Measurements from ENCODE around the gene PPFIA1.

DNA sequence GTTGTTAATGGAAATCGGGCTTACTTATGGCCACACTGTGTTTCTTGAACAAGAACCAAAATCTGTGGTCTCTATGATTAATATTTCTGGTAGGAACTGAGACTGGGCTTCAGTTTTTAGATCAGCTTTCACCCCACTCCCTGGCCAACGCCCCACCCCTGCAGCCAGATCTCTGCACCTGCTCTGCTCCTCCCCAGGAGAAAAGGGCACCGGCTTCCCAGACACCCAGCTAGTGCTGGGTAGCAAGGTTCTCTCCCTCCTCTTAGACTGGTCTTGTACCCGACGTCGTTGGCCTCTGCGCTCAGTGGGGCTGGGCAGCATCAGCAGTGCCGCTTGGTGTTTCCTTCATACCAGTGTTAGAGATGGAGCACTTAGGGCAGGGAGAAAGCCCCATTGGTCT is 110.9 kb downstream of the PPFIA1 start:
- TF ChIP-seq, protein P1, sequence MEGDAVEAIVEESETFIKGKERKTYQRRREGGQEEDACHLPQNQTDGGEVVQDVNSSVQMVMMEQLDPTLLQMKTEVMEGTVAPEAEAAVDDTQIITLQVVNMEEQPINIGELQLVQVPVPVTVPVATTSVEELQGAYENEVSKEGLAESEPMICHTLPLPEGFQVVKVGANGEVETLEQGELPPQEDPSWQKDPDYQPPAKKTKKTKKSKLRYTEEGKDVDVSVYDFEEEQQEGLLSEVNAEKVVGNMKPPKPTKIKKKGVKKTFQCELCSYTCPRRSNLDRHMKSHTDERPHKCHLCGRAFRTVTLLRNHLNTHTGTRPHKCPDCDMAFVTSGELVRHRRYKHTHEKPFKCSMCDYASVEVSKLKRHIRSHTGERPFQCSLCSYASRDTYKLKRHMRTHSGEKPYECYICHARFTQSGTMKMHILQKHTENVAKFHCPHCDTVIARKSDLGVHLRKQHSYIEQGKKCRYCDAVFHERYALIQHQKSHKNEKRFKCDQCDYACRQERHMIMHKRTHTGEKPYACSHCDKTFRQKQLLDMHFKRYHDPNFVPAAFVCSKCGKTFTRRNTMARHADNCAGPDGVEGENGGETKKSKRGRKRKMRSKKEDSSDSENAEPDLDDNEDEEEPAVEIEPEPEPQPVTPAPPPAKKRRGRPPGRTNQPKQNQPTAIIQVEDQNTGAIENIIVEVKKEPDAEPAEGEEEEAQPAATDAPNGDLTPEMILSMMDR (IDR thresholded peaks at IDR 0.05), result no peak
- TF ChIP-seq SMC3 (IDR thresholded peaks at IDR 0.05; ENCODE audit: low read depth, low read length) (no peak), POLR2AphosphoS5 (IDR thresholded peaks at IDR 0.05; ENCODE audit: low read depth, low read length) (no peak), YY1 (IDR thresholded peaks at IDR 0.05; ENCODE audit: low read depth) (no peak), NFIC (IDR thresholded peaks at IDR 0.05; ENCODE audit: borderline replicate concordance) (no peak), EZH2phosphoT487 (IDR thresholded peaks at IDR 0.05; ENCODE audit: borderline replicate concordance, low read depth) (no peak), RXRA (IDR thresholded peaks at IDR 0.05; ENCODE audit: borderline replicate concordance, low read depth) (no peak), EP300 (IDR thresholded peaks at IDR 0.05; ENCODE audit: borderline replicate concordance in 1 of 2, low read depth in 1 of 2, low read length in 1 of 2) (no peak), RAD21 (IDR thresholded peaks at IDR 0.05; ENCODE audit: low read length) (no peak)
- TF ChIP-seq, protein P2, sequence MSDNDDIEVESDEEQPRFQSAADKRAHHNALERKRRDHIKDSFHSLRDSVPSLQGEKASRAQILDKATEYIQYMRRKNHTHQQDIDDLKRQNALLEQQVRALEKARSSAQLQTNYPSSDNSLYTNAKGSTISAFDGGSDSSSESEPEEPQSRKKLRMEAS (IDR thresholded peaks at IDR 0.05; ENCODE audit: low read depth), result no peak
- TF ChIP-seq, protein P3, sequence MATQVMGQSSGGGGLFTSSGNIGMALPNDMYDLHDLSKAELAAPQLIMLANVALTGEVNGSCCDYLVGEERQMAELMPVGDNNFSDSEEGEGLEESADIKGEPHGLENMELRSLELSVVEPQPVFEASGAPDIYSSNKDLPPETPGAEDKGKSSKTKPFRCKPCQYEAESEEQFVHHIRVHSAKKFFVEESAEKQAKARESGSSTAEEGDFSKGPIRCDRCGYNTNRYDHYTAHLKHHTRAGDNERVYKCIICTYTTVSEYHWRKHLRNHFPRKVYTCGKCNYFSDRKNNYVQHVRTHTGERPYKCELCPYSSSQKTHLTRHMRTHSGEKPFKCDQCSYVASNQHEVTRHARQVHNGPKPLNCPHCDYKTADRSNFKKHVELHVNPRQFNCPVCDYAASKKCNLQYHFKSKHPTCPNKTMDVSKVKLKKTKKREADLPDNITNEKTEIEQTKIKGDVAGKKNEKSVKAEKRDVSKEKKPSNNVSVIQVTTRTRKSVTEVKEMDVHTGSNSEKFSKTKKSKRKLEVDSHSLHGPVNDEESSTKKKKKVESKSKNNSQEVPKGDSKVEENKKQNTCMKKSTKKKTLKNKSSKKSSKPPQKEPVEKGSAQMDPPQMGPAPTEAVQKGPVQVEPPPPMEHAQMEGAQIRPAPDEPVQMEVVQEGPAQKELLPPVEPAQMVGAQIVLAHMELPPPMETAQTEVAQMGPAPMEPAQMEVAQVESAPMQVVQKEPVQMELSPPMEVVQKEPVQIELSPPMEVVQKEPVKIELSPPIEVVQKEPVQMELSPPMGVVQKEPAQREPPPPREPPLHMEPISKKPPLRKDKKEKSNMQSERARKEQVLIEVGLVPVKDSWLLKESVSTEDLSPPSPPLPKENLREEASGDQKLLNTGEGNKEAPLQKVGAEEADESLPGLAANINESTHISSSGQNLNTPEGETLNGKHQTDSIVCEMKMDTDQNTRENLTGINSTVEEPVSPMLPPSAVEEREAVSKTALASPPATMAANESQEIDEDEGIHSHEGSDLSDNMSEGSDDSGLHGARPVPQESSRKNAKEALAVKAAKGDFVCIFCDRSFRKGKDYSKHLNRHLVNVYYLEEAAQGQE (IDR thresholded peaks at IDR 0.05; ENCODE audit: low read depth, low read length), result no peak
